ENCODE results near the gene GHDC. TPM values are rescaled to one million over a fixed set of nuclear protein-coding genes. Genes with fewer than 3 reads are reported as not detected.

GHDC gene
- total RNA-seq, 1 donor from 2014 or later, result 33.4 TPM

GRCh38 chr17:42179335-42179734, 15.0 kb downstream of the GHDC start:
- Histone ChIP-seq H3K27me3 (ENCODE audit: low read depth) (peaks cover 26% of the 10 kb centered on the region), H3K36me3 (no peaks in the 10 kb centered on the region), H3K9me3 (no peaks in the 10 kb centered on the region), H3K27ac (no peak overlapping the region), H3K4me3 (no peak overlapping the region), H3K4me1 (peaks cover 33% of the 10 kb centered on the region)
- intact Hi-C loops (cut with DNase I), result no loop called here
- TF ChIP-seq, protein P1, sequence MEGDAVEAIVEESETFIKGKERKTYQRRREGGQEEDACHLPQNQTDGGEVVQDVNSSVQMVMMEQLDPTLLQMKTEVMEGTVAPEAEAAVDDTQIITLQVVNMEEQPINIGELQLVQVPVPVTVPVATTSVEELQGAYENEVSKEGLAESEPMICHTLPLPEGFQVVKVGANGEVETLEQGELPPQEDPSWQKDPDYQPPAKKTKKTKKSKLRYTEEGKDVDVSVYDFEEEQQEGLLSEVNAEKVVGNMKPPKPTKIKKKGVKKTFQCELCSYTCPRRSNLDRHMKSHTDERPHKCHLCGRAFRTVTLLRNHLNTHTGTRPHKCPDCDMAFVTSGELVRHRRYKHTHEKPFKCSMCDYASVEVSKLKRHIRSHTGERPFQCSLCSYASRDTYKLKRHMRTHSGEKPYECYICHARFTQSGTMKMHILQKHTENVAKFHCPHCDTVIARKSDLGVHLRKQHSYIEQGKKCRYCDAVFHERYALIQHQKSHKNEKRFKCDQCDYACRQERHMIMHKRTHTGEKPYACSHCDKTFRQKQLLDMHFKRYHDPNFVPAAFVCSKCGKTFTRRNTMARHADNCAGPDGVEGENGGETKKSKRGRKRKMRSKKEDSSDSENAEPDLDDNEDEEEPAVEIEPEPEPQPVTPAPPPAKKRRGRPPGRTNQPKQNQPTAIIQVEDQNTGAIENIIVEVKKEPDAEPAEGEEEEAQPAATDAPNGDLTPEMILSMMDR (IDR thresholded peaks at IDR 0.05), result no peak
- DNase-seq (no peak), ATAC-seq (no peak)

DNA sequence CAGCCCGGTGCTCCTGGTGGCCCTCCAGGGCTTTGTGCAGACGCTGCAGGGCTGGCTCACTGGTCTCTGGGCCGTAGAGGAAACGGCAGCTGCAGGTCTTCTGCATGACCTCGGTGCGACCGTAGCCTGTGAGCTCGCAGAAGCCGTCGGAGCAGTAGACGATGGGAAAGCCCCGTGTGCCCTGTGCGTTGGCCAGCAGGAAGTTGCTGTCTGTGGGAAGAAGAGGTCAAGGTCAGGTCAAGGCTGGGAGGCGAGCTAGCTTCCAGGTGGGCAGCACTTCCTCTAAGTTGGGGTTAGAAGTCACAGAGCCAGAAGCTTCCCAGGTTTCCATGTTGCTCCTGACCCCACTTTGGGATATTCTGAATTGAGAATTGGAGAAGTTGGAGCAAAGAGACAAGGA, 15.5 kb downstream of the GHDC start:
- H3K9me3 ChIP-seq, result no peaks in the 10 kb centered on the region
- H3K27me3 ChIP-seq (ENCODE audit: low read depth), result peaks cover 26% of the 10 kb centered on the region
- TF ChIP-seq, protein P1 (IDR thresholded peaks at IDR 0.05), result no peak
- no peak overlapping the region for H3K27ac ChIP-seq
- intact Hi-C loops (cut with DNase I), result no loop called here
- no peaks in the 10 kb centered on the region for H3K36me3 ChIP-seq
- H3K4me3 ChIP-seq, result no peak overlapping the region
- peaks cover 27% of the 10 kb centered on the region for H3K4me1 ChIP-seq
- DNase-seq (no peak), ATAC-seq (no peak)

- no peak for DNase-seq
- Histone ChIP-seq H3K27ac (no peak overlapping the region), H3K4me3 (no peak overlapping the region), H3K27me3 (ENCODE audit: low read depth) (peaks cover 26% of the 10 kb centered on the region), H3K4me1 (peaks cover 16% of the 10 kb centered on the region), H3K36me3 (no peaks in the 10 kb centered on the region), H3K9me3 (no peaks in the 10 kb centered on the region)
- ATAC-seq, result no peak
- TF ChIP-seq, protein P1 (IDR thresholded peaks at IDR 0.05), result no peak
- intact Hi-C loops (cut with DNase I), result no loop called here
These were observed 16.6 kb downstream of the GHDC start for GRCh38 chr17:42177684-42178083.

GRCh38 chr17:42174126-42174783, 20.0 kb downstream of the GHDC start:
- DNase-seq (no peak), ATAC-seq (no peak)
- H3K9me3 ChIP-seq, result no peaks in the 10 kb centered on the region
- TF ChIP-seq, protein P1 (IDR thresholded peaks at IDR 0.05), result no peak
- no peak overlapping the region for H3K27ac ChIP-seq
- H3K27me3 ChIP-seq (ENCODE audit: low read depth), result no peaks in the 10 kb centered on the region
- H3K4me3 ChIP-seq, result no peak overlapping the region
- intact Hi-C loops (cut with DNase I), result no loop called here
- no peaks in the 10 kb centered on the region for H3K4me1 ChIP-seq
- no peaks in the 10 kb centered on the region for H3K36me3 ChIP-seq

GRCh38 chr17:42171831-42172230, 22.5 kb downstream of the GHDC start:
- H3K36me3 ChIP-seq, result no peaks in the 10 kb centered on the region
- DNase-seq (no peak), ATAC-seq (no peak)
- no peaks in the 10 kb centered on the region for H3K9me3 ChIP-seq
- TF ChIP-seq, protein P1 (IDR thresholded peaks at IDR 0.05), result no peak
- no peaks in the 10 kb centered on the region for H3K27me3 ChIP-seq (ENCODE audit: low read depth)
- no peaks in the 10 kb centered on the region for H3K4me1 ChIP-seq
- no peak overlapping the region for H3K4me3 ChIP-seq
- intact Hi-C loops (cut with DNase I), result no loop called here
- H3K27ac ChIP-seq, result no peak overlapping the region
